AG04449 (cell line): ENCODE data around the gene ATAD3C.
"Not testable (repeated sequence)": the region's sequence is repeated elsewhere in the genome, so short reads cannot be mapped to it uniquely, and the experiment has no call there.

ENCODE experiments used
- CTCF ChIA-PET: fragments of 350-600 bp; formaldehyde crosslinking; extraction: SDS; loops from one replicate; lab custom pipeline; 2021; ENCODE audit warnings: antibody characterized with exemption; lab: Yijun Ruan, JAX
- POLR2A ChIA-PET: fragments of 400-600, 350-600 bp; formaldehyde crosslinking; extraction: SDS; loops from one replicate; lab custom pipeline; 2020; ENCODE audit warnings: antibody characterized with exemption, inconsistent platforms; lab: Yijun Ruan, JAX
- DNase-seq: peaks from one replicate; pipeline ENCODE4 v3.0.0-alpha.2; 2010; ENCODE audit warnings: low read depth, low spot score
- H3K4me3 ChIP-seq: 2 replicates; pipeline ENCODE4 v1.5.1; 2011; ENCODE audit warnings: low read depth, mild to moderate bottlenecking, control low read depth, low read length
- TF ChIP-seq, protein P1 (sequence below): IDR thresholded peaks from one replicate; pipeline ENCODE4 v1.5.1; 2011; ENCODE audit warnings: mild to moderate bottlenecking, moderate library complexity, low read length, control low read depth, inconsistent platforms; ENCODE audit not compliant: insufficient read depth; ENCODE audit errors: missing control alignments

ATAD3C gene

GRCh38 chr1:1471389-1472052 lies 22.0 kb downstream of the ATAD3C start, which contains the start of gene ATAD3B:
Gene ATAD3B (plus strand): TSS chr1:1471765. CDS start chr1:1471885, 120 bp downstream.
- ChIA-PET POLR2A (no interaction called here), CTCF (no interaction called here)
- peak within 1 kb of the TSS; percentile 77 for H3K4me3 ChIP-seq
- DNase-seq, result peak; percentile 29
- TF ChIP-seq, protein P1, sequence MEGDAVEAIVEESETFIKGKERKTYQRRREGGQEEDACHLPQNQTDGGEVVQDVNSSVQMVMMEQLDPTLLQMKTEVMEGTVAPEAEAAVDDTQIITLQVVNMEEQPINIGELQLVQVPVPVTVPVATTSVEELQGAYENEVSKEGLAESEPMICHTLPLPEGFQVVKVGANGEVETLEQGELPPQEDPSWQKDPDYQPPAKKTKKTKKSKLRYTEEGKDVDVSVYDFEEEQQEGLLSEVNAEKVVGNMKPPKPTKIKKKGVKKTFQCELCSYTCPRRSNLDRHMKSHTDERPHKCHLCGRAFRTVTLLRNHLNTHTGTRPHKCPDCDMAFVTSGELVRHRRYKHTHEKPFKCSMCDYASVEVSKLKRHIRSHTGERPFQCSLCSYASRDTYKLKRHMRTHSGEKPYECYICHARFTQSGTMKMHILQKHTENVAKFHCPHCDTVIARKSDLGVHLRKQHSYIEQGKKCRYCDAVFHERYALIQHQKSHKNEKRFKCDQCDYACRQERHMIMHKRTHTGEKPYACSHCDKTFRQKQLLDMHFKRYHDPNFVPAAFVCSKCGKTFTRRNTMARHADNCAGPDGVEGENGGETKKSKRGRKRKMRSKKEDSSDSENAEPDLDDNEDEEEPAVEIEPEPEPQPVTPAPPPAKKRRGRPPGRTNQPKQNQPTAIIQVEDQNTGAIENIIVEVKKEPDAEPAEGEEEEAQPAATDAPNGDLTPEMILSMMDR, result no peak

DNA sequence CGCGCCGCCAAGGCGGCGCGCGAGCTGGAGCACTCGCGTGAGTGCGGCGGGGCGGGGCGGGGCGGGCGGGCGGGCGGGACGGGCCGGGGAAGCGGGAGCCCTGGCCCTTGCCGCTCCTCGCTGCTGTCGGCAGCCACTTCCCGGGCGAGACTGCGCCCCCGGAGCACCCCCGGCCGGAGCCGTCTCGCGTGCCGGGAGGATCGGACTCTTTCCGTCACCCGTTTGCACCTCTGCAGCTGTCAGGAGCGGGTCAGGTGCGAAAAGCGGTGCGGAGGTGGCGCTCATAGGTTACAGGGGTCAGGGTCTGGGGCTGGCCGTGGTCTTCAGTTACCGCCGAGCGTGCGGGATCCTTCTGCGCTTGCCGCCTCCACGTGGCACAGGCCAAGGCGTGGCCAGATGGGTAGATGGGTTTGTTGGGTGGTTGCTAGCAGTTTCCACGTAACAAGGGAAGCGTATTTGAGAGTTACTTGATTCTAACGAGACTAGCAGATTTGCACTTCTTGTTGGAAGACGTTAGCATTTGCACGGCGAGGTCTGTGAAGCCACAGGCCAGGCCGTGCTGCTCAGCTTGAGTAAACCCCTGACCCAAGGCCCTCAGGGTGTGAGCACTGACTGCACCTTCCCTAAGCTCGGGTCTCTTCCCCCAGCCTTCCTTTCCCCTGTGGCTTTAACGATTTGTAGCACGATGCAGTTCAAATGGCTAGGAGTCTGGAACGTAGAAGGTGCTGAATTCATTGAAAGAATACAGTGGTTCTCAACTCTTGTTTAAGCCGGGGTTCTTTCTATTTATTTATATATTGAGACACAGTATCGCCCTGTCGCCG lies 22.8 kb downstream of the ATAD3C start:
- CTCF ChIA-PET, DNase-seq, POLR2A ChIA-PET: not testable (repeated sequence)
- peak overlapping the region; percentile 67 for H3K4me3 ChIP-seq

DNA sequence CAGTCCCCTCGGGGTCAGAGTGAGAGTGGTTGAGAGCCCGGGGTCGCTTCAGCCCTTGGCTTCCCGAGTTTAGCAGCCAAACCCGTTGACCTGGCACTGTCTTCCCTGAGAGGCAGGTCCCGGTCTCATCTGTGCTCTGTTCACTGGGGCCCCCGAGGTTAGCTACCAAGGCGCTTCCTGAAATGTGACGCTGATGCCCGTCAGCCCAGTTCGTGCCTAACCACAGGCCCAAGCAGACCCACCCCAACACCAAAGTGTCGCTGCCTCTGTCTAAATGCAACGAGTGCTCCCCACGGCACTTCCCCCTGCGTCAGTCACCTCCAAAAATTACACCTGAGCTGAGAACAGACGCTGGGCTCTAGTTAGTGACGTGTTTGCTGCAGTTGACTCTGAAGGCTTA lies 26.5 kb downstream of the ATAD3C start:
- POLR2A ChIA-PET, H3K4me3 ChIP-seq, DNase-seq, CTCF ChIA-PET: not testable (repeated sequence)

GRCh38 chr1:1477206-1477605 lies 27.7 kb downstream of the ATAD3C start:
- TF ChIP-seq, protein P1, result no peak
- ChIA-PET POLR2A (no interaction called here), CTCF (no interaction called here)
- no peak for DNase-seq
- no peak overlapping the region for H3K4me3 ChIP-seq

- POLR2A ChIA-PET, result no interaction called here
- H3K4me3 ChIP-seq, result no peak overlapping the region
- TF ChIP-seq, protein P1, result no peak
- CTCF ChIA-PET, result no interaction called here
- no peak for DNase-seq
These were observed 30.3 kb downstream of the ATAD3C start for GRCh38 chr1:1479547-1480487.

DNA sequence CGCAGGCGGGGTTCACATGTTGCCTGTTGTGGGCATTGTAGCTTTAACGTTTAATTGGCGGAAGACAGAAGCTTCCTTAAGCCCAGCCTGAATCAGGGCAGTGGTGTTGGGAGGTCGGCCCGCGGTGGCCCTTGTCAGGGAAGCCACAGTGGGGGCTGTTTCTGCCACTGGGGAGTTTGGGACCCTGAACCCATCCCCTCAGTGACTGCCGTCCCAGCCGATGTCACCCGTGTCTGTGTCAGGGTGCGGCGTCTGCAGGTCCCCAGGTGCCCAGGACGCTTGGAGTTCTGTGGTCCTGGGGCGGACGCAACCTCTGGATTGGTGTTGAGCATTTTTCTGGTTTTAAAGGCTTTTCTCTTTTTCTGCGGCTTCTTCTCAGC lies 31.0 kb downstream of the ATAD3C start:
- POLR2A ChIA-PET, H3K4me3 ChIP-seq, DNase-seq, CTCF ChIA-PET: not testable (repeated sequence)

DNA sequence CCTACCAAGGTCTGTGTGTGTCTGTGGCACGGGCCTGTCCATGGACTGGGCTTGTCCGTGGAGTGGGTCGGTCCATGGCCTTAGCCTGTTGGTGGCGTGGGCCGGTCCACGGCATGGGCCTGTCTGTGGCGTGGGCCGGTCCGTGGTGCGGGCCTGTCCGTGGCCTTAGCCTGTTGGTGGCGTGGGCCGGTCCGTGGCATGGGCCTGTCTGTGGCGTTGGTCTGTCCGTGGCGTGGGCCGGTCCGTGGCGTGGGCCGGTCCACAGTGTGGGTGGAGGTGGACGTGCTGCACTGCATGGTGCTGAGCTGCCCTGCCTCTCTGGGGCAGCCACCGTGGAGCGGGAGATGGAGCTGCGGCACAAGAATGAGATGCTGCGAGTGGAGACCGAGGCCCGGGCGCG lies 32.3 kb downstream of the ATAD3C start:
- POLR2A ChIA-PET, DNase-seq, CTCF ChIA-PET, H3K4me3 ChIP-seq: not testable (repeated sequence)

DNA sequence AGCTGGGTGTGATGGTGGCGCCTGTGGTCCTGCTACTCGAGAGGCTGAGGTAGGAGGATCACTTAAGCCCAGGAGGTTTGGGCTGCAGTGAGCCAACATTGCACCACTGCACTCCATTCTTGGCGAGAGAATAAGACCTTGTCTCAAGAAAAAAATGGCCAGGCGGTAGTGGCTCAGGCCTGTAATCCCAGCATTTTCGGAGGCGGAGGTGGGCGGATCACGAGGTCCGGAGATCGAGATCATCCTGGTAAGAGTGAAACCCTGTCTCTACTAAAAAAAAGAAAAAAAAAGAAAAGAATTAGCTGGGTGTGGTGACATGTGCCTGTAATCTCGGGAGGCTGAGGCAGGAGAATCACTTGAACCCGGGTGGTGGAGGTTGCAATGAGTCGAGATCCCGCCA lies 33.4 kb downstream of the ATAD3C start:
- POLR2A ChIA-PET, result no interaction called here
- no peak overlapping the region for H3K4me3 ChIP-seq
- TF ChIP-seq, protein P1, result no peak
- CTCF ChIA-PET, result no interaction called here
- DNase-seq, result no peak
